T47D (cell line): ENCODE data around the gene NHLRC3.

Source experiments
- DNase-seq, 2 experiments: peaks; one replicate each; pipeline versions ENCODE4 v3.0.0 to v3.0.0-alpha.2; 2011 to 2012; ENCODE audit warnings: low read depth in 1 of 2, low spot score in 1 of 2
- JUND ChIP-seq: IDR thresholded peaks from 2 replicates; pipeline ENCODE4 v1.6.1; 2012; ENCODE audit warnings: low read depth
- in situ Hi-C: cut with HindIII; loops from 2 replicates; pipeline ENCODE4 v1.10.0; 2016; ENCODE audit warnings: low sequenced_read_pairs, low pct_unique_long_range_greater_than_20kb

The NHLRC3 gene

DNA sequence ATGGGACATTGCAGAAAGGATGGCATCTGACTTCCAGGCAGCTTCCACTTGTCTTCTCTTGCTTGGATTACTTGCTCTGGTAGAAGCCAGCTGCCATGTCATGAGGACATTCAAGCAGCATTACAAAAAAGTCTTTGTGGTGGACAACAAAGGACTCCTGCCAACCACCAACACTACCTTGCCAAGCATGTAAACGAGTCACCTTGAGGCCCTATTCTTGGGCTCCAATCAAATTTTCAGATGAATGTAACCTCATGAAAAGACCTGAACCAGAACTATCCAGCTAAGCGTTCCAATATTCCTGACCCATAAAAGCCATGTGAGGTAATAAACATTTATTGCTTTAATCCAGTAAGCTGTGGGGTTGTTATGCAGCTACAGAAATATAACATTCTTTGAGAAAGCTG, 12.8 kb upstream of the NHLRC3 start:
- no peak for DNase-seq
- TF ChIP-seq JUND = no peak
- in situ Hi-C loops = no loop called here

DNA sequence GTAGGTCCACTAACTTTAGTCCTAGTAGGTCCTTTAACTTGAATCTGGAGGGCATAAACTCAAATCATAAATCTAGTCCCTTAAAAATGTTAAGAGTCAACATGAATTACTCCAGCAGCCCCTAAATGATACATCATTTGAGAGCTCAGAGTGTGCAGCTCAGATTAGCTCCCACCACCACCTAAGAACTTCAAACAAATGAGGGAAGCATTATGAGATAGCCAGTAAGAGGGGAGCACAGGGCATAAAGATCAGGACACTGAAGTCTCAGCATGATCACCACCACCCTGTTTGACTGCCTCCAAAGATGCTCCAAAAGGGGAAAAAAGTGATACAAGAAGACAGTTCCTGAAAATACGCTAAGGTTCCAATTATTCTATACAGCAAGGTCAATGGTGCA, 6.1 kb upstream of the NHLRC3 start:
- no peak for DNase-seq
- TF ChIP-seq JUND = no peak
- in situ Hi-C loops = no loop called here

DNA sequence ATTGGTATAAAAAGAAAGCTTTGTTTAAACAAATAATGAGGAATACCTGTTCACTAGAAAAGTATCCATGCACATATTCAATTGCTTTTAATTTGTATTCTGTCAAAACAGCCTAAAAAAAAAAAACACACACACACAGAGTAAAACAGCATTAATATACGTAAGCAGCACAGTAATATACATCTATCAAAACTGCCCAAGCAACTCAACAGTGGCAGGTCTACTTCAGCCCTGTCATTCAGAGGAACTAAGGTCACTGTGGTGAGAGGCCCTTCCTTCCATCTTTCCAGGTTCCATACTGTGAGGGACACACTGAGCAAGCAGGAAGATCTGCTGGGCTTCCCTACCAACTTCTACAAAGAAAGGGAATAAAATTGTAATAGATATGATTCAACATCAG, 4.2 kb upstream of the NHLRC3 start:
- DNase-seq = no peak
- in situ Hi-C loops = no loop called here
- no peak for TF ChIP-seq JUND

DNA sequence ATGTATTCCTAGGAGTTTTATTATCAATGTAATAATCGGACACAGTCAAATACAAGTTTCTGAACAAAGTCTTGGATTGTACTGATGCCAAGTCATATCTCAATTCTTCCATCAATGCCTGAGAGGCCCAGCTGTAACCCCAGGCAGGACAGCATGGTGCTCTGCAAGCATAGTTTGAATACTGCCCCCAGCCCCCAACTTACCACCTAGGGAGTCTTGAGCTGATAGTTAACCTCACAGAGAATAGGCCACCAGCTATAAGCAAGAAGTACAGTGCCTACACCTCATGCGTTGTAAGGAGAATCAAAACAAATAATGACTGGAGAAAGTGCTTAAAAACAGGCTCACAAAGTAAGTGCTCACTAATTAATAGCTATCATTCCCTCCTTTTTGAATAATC, 3.1 kb upstream of the NHLRC3 start:
- in situ Hi-C loops = no loop called here
- DNase-seq = no peak
- no peak for TF ChIP-seq JUND

DNA sequence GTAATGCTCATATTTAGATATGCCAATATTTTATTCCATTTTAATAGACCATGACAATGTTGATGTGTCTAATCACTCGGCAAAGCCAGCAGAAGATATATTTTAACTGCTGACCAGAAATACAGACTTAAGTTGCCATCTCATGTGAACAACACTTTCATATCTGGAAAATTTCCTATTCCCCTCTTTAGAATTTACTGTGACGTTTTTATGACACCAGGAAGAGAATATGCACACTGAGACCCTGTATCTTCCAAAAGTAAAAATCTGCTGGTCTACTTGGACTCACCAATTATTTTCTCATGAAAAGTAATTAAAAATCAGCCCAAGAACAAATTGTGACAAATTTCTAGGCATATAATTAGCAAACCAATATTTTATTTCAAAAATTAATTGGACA, 2.5 kb upstream of the NHLRC3 start:
- DNase-seq = no peak
- TF ChIP-seq JUND = no peak
- in situ Hi-C loops = no loop called here

DNA sequence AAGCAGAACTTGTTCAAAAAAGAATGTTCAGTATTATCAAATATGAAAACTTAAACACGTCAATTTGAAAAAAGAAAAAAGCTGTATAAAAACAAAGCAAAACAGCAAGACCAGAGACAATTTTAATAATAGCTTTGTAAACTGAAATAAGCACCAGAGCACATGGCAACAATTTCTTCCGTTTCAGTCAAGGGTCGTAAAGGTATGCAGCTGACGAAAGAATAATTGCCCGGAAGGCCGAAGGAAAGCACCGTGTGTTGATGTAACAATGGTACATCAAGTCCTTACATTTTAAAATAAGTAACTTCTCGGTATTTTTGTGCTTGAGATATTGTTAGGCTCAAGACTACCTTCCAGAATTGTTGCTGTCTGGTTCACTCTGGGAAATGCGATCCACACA, 2.0 kb upstream of the NHLRC3 start:
- no peak for TF ChIP-seq JUND
- in situ Hi-C loops = no loop called here
- DNase-seq = no peak

DNA sequence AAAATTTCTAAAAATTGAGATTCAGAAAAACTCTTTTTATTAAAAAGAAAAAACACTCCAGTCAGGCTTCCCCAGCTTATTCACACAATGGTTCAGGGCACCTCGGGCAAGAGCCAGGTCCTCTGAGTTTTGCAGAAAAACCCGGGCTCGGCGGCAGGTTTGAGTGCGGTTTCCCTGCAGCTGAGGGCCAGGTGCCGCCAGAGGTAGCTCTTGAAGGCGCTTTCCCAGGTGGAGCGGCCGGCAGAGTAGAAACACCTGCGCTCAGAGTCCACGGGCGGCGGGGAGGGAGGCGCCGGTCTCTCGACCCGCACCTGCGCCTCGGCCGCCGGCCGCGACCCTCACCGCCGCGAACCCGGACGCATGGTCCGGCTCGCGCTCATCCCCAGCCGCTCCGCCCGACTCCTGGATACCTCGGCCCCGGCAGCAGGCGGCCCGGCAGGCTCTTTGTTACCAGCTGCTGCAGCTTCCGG, 811 bp upstream of the NHLRC3 start:
- no peak for DNase-seq
- TF ChIP-seq JUND = no peak
- in situ Hi-C loops = no loop called here

DNA sequence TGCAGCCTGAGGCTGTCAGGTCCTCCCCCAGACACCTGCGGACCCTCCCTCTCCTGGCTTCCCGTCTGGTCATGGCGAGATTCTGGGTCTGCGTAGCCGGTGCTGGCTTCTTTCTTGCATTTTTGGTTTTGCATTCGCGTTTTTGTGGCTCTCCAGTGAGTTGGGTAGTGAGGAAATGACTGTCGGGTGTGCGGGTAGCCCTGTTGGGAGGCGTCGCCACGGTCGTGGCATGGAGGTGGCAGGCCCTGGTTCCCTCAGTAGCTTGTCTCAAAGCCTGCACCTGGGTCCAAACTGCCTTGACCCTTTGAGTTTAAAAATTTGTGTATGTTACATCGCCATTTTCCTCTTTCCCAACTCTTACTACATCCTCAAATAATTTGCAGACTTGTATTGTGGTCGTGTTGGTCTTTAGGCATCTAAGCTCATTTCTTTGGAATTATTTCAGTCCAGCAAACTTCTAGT, 344 bp downstream of the NHLRC3 start:
- peak in 1 of 2 experiments; percentile 38 for DNase-seq
- in situ Hi-C loops = no loop called here
- no peak for TF ChIP-seq JUND

DNA sequence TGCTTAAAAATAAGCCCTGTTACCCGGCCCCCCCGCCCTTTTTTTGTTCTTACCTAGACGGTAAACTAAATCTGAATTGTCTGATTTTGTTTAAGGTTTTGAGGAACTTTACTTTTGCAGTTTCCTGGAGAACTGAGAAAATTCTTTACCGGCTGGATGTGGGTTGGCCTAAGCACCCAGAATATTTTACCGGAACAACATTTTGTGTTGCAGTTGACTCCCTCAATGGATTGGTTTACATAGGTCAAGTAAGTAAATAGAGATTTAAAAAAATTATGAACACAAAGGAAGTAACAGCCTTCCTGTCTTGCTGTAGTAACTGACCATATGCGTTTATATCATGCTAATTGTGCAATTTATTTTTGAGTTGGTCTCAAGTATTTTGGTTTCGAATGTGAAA, 785 bp downstream of the NHLRC3 start:
- no peak for DNase-seq
- no peak for TF ChIP-seq JUND
- in situ Hi-C loops = no loop called here

DNA sequence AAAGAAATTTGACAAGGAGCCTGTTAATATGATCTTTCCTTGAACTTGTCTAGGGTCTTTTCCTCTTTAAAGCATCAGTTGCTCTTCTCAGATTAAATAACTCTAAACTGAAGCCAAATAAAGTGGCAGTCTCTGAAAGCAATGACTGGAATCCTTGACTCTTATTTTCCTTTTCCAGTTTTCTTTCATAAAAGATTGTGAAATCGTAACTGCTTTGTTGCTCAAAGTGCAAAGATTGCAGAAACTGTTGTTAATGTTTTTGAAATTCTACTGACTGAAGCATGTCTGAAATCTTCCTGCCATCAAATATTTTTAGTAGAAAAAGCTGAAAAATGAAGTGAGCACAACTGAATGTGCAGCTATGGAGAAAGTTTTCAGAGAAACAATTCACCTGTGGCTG, 1.9 kb downstream of the NHLRC3 start:
- DNase-seq = no peak
- TF ChIP-seq JUND = no peak
- in situ Hi-C loops = no loop called here

DNA sequence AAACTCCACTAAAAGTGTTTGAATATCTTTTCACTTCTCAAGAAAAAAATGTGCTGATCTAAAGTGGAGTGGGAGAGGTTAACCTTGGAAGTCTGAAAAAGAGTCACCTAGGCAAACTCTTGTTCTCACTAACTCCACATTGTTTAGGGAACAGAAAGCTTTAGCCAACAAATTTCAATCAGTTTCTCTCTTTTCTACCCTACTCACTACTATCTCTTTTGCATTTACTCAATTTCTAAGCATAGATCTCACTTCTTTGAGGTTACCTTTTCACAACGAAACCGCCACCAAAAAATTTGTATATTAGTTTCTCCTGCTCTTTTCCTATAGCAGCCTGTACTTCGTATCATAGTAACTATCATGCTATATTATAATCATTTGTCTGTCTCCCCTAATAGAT, 6.3 kb downstream of the NHLRC3 start:
- in situ Hi-C loops = no loop called here
- no peak for DNase-seq
- TF ChIP-seq JUND = no peak

DNA sequence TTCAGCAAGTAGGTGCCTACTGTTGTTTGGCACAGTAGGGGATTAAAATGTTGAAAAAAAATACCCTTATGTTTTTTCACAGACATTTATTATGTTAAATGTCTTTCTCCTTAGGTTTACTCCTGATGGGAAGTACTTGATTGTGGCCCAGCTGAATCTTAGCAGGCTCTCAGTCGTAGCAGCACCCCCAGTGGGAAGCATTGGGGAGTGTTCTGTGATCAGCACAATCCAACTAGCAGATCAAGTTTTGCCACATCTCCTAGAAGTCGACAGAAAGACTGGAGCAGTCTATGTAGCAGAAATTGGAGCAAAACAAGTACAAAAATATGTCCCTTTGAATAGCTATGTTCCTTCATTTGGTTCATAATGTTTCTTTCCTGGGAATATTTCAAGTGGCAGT, 9.3 kb downstream of the NHLRC3 start:
- in situ Hi-C loops = no loop called here
- TF ChIP-seq JUND = no peak
- DNase-seq = peak; percentile 8 to 83

DNA sequence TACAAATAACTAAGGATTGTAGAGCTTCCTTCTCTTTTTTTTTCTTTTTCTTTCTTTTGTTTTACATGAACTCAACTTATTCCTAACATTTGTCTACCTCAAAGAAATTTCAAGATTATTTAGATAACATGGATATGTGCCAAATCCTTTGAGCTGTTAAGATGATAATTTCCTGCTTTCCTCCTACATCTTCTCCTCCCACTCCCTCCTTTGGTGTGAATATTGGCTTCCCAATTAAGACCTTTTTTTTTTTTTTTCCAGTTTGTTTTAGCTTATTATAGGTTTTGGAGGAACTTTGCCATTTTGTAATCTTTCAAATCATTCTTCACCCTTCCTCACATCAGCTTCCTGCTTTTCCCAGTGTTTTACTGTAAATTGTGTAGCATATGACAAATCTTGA, 10.6 kb downstream of the NHLRC3 start:
- DNase-seq = no peak
- in situ Hi-C loops = no loop called here
- TF ChIP-seq JUND = no peak

DNA sequence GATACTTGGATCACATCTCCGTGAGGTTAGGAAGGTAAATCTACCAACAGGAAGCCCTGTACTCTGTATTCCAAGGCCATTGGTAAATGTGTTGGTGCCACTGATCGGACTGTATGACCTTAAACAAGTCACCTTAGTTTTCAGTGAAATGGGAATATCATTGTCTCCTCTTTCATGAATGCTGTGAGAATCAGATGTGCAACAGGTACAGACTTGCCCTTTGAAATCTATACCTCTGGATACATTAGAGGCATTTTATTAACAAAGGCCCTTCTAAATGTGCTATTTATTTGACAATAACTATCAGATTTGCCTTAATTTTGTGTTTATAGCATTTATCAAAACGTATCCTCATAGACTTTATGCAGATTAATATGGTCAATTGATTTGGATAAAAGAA, 11.0 kb downstream of the NHLRC3 start:
- DNase-seq = no peak
- in situ Hi-C loops = no loop called here
- no peak for TF ChIP-seq JUND
